HFFc6 (cell line): ENCODE data around the gene RAB4B. TPM values are rescaled to one million over a fixed set of nuclear protein-coding genes. Genes with fewer than 3 reads are reported as not detected.

Experiments
- DNase-seq: peaks from one replicate; pipeline ENCODE4 v3.0.0-alpha.2; 2018
- H3K27ac Mint-ChIP-seq: 2 replicates; pipeline ENCODE4 v1.8.0; 2020; ENCODE audit warnings: mild to moderate bottlenecking, mixed read lengths
- H3K27me3 Mint-ChIP-seq: 2 replicates; pipeline ENCODE4 v1.8.0; 2021; ENCODE audit warnings: mild to moderate bottlenecking, moderate library complexity, mixed read lengths; ENCODE audit not compliant: insufficient read depth
- H3K36me3 Mint-ChIP-seq: 2 replicates; pipeline ENCODE4 v1.8.0; 2021; ENCODE audit warnings: low read depth, mixed read lengths
- H3K4me1 Mint-ChIP-seq: 2 replicates; pipeline ENCODE4 v1.8.0; 2020; ENCODE audit warnings: low read depth, mixed read lengths
- H3K4me3 Mint-ChIP-seq: 2 replicates; pipeline ENCODE4 v1.8.0; 2020; ENCODE audit warnings: mild to moderate bottlenecking, moderate library complexity, mixed read lengths
- H3K9me3 Mint-ChIP-seq: 2 replicates; pipeline ENCODE4 v1.8.0; 2020; ENCODE audit warnings: mild to moderate bottlenecking, mixed read lengths
- total RNA-seq, 6 experiments: library from RNA; stranded (reverse); fragmentation: NEBNext Ultra II Directional; extraction: Animal tissue kit (Norgen Biotek cat#: 25700); gene quantifications; 2 replicates in 1 of 6; 3 replicates in 5 of 6; pipeline ENCODE4 v1.2.3, GENCODE V29; 2021
- TF ChIP-seq, protein P1 (sequence below): fragments of 200-600 bp; sonication (generic); IDR thresholded peaks from 2 replicates; pipeline ENCODE4 v1.5.0; 2021; ENCODE audit warnings: antibody characterized with exemption, mild to moderate bottlenecking

The RAB4B gene
- total RNA-seq, 6 experiments from 2014 or later: 20.4 to 26.4 (median 22.0) TPM

DNA sequence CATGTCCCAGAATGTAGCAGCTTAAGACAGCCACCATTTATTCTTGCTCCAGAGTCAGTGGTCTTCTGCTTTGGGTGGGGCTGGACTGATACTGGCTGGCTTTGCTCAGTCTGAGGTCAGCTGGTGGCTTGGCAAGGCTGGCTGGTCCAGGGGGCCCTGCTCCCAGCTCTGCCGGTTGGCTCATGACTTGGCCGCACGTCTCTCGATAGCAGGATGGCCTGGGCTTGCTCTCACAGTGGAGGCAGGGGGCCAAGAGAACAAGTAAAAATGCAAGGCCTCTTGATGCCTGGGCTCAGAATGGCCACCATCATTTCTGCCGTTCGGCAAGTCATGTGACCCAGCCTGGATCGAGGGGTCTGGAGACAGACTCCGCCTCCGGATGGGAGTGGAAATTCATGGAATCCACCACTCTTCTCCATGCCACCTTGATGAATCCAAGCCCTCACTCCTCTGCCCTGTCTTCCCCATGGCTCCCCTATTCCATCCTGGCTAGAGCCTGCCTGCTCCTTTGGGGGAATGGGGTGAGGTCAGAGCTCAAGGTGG lies 40.9 kb upstream of the RAB4B start:
- Mint-ChIP-seq H3K27me3 (peaks cover 6% of the 10 kb centered on the region), H3K27ac (no peak overlapping the region), H3K36me3 (peaks cover 38% of the 10 kb centered on the region), H3K4me1 (peaks cover 14% of the 10 kb centered on the region), H3K9me3 (no peaks in the 10 kb centered on the region), H3K4me3 (no peak overlapping the region)
- DNase-seq: no peak
- TF ChIP-seq, protein P1, sequence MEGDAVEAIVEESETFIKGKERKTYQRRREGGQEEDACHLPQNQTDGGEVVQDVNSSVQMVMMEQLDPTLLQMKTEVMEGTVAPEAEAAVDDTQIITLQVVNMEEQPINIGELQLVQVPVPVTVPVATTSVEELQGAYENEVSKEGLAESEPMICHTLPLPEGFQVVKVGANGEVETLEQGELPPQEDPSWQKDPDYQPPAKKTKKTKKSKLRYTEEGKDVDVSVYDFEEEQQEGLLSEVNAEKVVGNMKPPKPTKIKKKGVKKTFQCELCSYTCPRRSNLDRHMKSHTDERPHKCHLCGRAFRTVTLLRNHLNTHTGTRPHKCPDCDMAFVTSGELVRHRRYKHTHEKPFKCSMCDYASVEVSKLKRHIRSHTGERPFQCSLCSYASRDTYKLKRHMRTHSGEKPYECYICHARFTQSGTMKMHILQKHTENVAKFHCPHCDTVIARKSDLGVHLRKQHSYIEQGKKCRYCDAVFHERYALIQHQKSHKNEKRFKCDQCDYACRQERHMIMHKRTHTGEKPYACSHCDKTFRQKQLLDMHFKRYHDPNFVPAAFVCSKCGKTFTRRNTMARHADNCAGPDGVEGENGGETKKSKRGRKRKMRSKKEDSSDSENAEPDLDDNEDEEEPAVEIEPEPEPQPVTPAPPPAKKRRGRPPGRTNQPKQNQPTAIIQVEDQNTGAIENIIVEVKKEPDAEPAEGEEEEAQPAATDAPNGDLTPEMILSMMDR: no peak

DNA sequence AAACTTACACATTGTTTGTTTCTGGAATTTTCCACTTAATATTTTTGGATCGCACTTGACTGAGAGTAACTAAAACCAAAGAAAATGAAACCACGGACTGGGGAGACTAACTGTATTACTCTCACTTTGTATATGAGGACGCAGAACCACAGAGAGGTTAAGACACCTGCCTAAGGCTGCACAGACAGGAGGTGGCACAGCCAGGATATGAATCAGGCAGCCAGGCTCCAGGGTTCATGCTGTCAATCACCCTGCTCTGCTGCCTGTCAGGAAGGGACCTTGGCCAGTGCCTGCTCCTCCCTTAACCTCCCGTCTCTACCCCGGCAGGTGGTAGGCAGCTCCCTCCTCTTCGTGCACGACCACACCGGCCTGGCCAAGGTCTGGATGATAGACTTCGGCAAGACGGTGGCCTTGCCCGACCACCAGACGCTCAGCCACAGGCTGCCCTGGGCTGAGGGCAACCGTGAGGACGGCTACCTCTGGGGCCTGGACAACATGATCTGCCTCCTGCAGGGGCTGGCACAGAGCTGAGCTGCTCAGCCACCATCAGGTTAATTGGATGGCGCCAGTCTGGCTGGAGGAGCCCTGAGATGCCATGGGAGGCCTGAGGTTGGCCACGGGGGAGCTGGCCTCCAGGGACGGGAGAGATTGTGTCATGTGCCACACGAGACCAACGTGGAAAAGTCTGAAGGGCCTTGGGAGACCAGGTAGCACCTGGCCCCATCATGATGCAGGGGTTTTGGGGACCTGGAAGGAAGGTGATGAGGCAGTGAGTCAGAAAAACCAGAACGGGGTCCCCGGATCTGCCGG lies 38.8 kb upstream of the RAB4B start:
- DNase-seq: no peak
- no peaks in the 10 kb centered on the region for H3K9me3 Mint-ChIP-seq
- no peak overlapping the region for H3K27ac Mint-ChIP-seq
- H3K36me3 Mint-ChIP-seq: peaks cover 22% of the 10 kb centered on the region
- no peak overlapping the region for H3K4me3 Mint-ChIP-seq
- peaks cover 6% of the 10 kb centered on the region for H3K27me3 Mint-ChIP-seq
- peaks cover 14% of the 10 kb centered on the region for H3K4me1 Mint-ChIP-seq
- TF ChIP-seq, protein P1: no peak

DNA sequence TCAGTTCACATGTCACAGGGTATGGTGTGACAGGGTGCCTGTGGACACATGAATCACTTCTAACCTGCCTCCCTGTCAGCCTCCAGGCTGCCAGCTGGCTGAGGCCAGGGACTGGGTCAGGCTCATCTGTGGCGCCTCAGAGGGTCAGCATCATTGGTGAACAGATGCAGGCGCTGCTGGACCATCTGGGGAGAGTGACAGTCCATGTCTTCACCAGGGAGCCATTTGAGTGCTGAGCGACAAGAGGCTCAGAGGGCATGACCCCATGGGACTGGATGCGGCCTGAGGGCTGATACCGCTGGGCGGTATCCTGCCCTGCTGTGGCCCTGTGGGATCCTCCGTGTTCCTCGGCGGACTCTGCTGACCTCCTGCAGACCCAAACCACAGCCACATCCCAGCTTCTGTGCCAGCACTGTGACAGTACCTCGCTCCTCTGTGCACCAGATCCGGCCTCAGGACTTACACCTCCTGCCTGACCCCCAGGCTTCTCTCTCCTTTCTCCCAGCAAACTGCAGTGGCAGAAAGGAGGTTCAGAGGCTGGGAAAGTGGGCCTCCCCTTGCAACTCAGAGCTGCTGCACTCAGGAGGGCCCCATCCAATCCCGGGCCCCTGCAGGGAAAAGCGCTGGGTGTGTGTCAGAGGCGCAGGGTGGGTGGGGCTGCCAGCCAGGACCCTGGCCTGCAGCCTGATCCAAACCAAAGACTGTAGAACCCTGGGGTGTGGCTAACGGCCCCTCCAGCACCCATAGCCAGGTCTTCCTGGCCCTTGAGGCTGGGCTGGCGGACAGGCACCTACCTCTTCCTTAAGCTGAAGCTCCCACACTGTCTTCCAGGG lies 38.0 kb upstream of the RAB4B start:
- peak overlapping the region; percentile 80 for H3K27ac Mint-ChIP-seq
- DNase-seq: no peak
- H3K36me3 Mint-ChIP-seq: peaks cover 21% of the 10 kb centered on the region
- TF ChIP-seq, protein P1: no peak
- no peaks in the 10 kb centered on the region for H3K9me3 Mint-ChIP-seq
- H3K4me3 Mint-ChIP-seq: no peak overlapping the region
- peaks cover 6% of the 10 kb centered on the region for H3K27me3 Mint-ChIP-seq
- peaks cover 16% of the 10 kb centered on the region for H3K4me1 Mint-ChIP-seq

DNA sequence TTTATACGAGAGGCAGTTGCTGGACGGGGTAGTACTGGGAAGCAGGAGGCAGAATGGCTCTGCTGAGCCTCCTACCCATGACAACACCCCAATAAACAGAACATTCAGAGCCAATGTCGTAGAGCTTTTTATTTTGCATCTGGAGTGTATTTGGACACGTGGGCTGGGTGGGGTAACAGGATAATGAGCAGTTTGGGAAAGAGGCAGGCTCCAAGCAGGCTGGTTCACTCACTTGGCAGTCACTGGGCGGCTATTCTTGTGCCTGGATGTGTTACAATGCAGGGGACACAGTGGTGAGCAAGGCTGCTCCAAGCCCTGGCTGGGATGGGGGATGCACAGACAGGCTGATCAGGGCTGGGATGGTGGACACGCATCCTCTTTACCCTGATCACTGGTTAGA lies 37.3 kb upstream of the RAB4B start:
- Mint-ChIP-seq H3K4me3 (no peak overlapping the region), H3K4me1 (peaks cover 14% of the 10 kb centered on the region), H3K27ac (peak overlapping the region; percentile 80), H3K9me3 (no peaks in the 10 kb centered on the region), H3K27me3 (peaks cover 6% of the 10 kb centered on the region), H3K36me3 (peaks cover 14% of the 10 kb centered on the region)
- TF ChIP-seq, protein P1: no peak
- peak; percentile 43 for DNase-seq

DNA sequence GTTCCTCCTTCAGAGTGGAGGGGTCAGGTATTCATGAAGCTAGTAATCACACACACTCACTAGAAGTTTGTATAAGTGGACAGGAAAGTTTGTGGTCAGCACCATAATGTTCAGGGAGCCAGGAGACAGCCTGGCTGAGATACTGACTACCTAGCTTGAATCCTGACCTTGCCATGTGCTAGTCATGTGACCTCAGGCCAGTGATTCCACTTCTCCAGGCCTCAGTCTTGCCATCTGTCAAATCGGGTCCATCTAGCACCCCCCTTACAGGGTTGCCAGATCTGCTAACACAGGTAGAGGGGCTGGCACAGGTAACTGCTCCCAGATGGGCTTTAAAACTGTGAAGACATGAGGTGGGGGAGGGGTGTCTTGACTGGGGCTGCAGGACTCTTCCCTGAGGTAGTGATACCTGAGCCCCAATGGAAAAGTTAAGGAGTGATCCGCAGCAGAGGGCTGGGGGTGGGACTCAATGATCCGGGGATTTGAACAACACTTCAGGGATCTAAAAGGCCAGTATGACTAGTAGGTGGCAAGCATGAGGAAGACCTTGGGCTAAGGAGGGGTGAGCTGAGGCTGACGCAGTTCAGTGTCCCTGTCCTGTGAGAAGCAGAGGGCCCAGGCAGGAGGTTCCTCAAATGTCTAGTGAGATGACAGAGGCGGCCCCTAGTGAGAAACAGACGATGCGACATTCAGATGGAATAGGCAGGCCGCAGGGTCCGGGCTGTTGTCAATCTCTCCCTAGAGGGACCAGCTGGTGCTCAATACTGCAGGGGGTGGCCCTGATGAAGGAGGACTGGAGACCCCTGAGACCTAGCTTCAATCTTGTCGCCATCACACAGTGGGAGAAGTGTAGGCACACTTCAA lies 36.3 kb upstream of the RAB4B start:
- Mint-ChIP-seq H3K36me3 (peaks cover 10% of the 10 kb centered on the region), H3K27ac (no peak overlapping the region; the same call in 1 of the 2 replicates), H3K27me3 (peaks cover 6% of the 10 kb centered on the region), H3K9me3 (no peaks in the 10 kb centered on the region), H3K4me1 (peaks cover 14% of the 10 kb centered on the region), H3K4me3 (no peak overlapping the region; the same call in 1 of the 2 replicates)
- TF ChIP-seq, protein P1: no peak
- no peak for DNase-seq
